ENCODE data around the gene DAPK1.

The DAPK1 gene

GRCh38 chr9:87672586-87672985, 174.9 kb downstream of the DAPK1 start:
- no peaks in the 10 kb centered on the region for H3K27me3 ChIP-seq (ENCODE audit: control insufficient read depth, insufficient read depth, low read length)
- H3K9me3 ChIP-seq (ENCODE audit: control insufficient read depth, insufficient read depth, low read length): no peaks in the 10 kb centered on the region
- peaks cover 15% of the 10 kb centered on the region for H3K36me3 ChIP-seq (ENCODE audit: control insufficient read depth, insufficient read depth, low read length)
- no peaks in the 10 kb centered on the region for H3K4me1 ChIP-seq (ENCODE audit: control insufficient read depth, insufficient read depth, low read length)
- no peak overlapping the region for H3K4me3 ChIP-seq (ENCODE audit: low read depth, low read length)
- no peak overlapping the region for H3K9ac ChIP-seq (ENCODE audit: low read depth, low read length)

GRCh38 chr9:87673446-87674120, 175.9 kb downstream of the DAPK1 start:
- Histone ChIP-seq H3K9ac (ENCODE audit: low read depth, low read length) (no peak overlapping the region), H3K36me3 (ENCODE audit: control insufficient read depth, insufficient read depth, low read length) (peaks cover 15% of the 10 kb centered on the region), H3K4me3 (ENCODE audit: low read depth, low read length) (no peak overlapping the region), H3K9me3 (ENCODE audit: control insufficient read depth, insufficient read depth, low read length) (no peaks in the 10 kb centered on the region), H3K27me3 (ENCODE audit: control insufficient read depth, insufficient read depth, low read length) (no peaks in the 10 kb centered on the region), H3K4me1 (ENCODE audit: control insufficient read depth, insufficient read depth, low read length) (no peaks in the 10 kb centered on the region)

GRCh38 chr9:87674565-87675299, 177.1 kb downstream of the DAPK1 start:
- H3K4me1 ChIP-seq (ENCODE audit: control insufficient read depth, insufficient read depth, low read length): no peaks in the 10 kb centered on the region
- no peak overlapping the region for H3K4me3 ChIP-seq (ENCODE audit: low read depth, low read length)
- peaks cover 13% of the 10 kb centered on the region for H3K36me3 ChIP-seq (ENCODE audit: control insufficient read depth, insufficient read depth, low read length)
- no peaks in the 10 kb centered on the region for H3K27me3 ChIP-seq (ENCODE audit: control insufficient read depth, insufficient read depth, low read length)
- no peak overlapping the region for H3K9ac ChIP-seq (ENCODE audit: low read depth, low read length)
- no peaks in the 10 kb centered on the region for H3K9me3 ChIP-seq (ENCODE audit: control insufficient read depth, insufficient read depth, low read length)

- Histone ChIP-seq H3K4me1 (ENCODE audit: control insufficient read depth, insufficient read depth, low read length) (no peaks in the 10 kb centered on the region), H3K27me3 (ENCODE audit: control insufficient read depth, insufficient read depth, low read length) (no peaks in the 10 kb centered on the region), H3K36me3 (ENCODE audit: control insufficient read depth, insufficient read depth, low read length) (peaks cover 12% of the 10 kb centered on the region), H3K4me3 (ENCODE audit: low read depth, low read length) (no peak overlapping the region), H3K9me3 (ENCODE audit: control insufficient read depth, insufficient read depth, low read length) (no peaks in the 10 kb centered on the region), H3K9ac (ENCODE audit: low read depth, low read length) (no peak overlapping the region)
These were observed 178.3 kb downstream of the DAPK1 start for GRCh38 chr9:87675906-87676515.

GRCh38 chr9:87676976-87677775, 179.5 kb downstream of the DAPK1 start:
- Histone ChIP-seq H3K4me1 (ENCODE audit: control insufficient read depth, insufficient read depth, low read length) (no peaks in the 10 kb centered on the region), H3K9me3 (ENCODE audit: control insufficient read depth, insufficient read depth, low read length) (no peaks in the 10 kb centered on the region), H3K27me3 (ENCODE audit: control insufficient read depth, insufficient read depth, low read length) (no peaks in the 10 kb centered on the region), H3K4me3 (ENCODE audit: low read depth, low read length) (no peak overlapping the region), H3K36me3 (ENCODE audit: control insufficient read depth, insufficient read depth, low read length) (peaks cover 17% of the 10 kb centered on the region), H3K9ac (ENCODE audit: low read depth, low read length) (no peak overlapping the region)

GRCh38 chr9:87677776-87678587, 180.3 kb downstream of the DAPK1 start:
- H3K36me3 ChIP-seq (ENCODE audit: control insufficient read depth, insufficient read depth, low read length): peaks cover 19% of the 10 kb centered on the region
- no peaks in the 10 kb centered on the region for H3K4me1 ChIP-seq (ENCODE audit: control insufficient read depth, insufficient read depth, low read length)
- H3K9ac ChIP-seq (ENCODE audit: low read depth, low read length): no peak overlapping the region
- no peaks in the 10 kb centered on the region for H3K9me3 ChIP-seq (ENCODE audit: control insufficient read depth, insufficient read depth, low read length)
- no peak overlapping the region for H3K4me3 ChIP-seq (ENCODE audit: low read depth, low read length)
- H3K27me3 ChIP-seq (ENCODE audit: control insufficient read depth, insufficient read depth, low read length): no peaks in the 10 kb centered on the region

- H3K9ac ChIP-seq (ENCODE audit: low read depth, low read length): no peak overlapping the region
- no peaks in the 10 kb centered on the region for H3K4me1 ChIP-seq (ENCODE audit: control insufficient read depth, insufficient read depth, low read length)
- no peak overlapping the region for H3K4me3 ChIP-seq (ENCODE audit: low read depth, low read length)
- peaks cover 20% of the 10 kb centered on the region for H3K36me3 ChIP-seq (ENCODE audit: control insufficient read depth, insufficient read depth, low read length)
- no peaks in the 10 kb centered on the region for H3K9me3 ChIP-seq (ENCODE audit: control insufficient read depth, insufficient read depth, low read length)
- no peaks in the 10 kb centered on the region for H3K27me3 ChIP-seq (ENCODE audit: control insufficient read depth, insufficient read depth, low read length)
These were observed 181.1 kb downstream of the DAPK1 start for GRCh38 chr9:87678650-87679355.

GRCh38 chr9:87681271-87682061, 183.8 kb downstream of the DAPK1 start:
- Histone ChIP-seq H3K9ac (ENCODE audit: low read depth, low read length) (no peak overlapping the region), H3K9me3 (ENCODE audit: control insufficient read depth, insufficient read depth, low read length) (no peaks in the 10 kb centered on the region), H3K27me3 (ENCODE audit: control insufficient read depth, insufficient read depth, low read length) (no peaks in the 10 kb centered on the region), H3K4me3 (ENCODE audit: low read depth, low read length) (no peak overlapping the region), H3K4me1 (ENCODE audit: control insufficient read depth, insufficient read depth, low read length) (no peaks in the 10 kb centered on the region), H3K36me3 (ENCODE audit: control insufficient read depth, insufficient read depth, low read length) (peaks cover 27% of the 10 kb centered on the region)

- H3K36me3 ChIP-seq (ENCODE audit: control insufficient read depth, insufficient read depth, low read length): peaks cover 28% of the 10 kb centered on the region
- no peaks in the 10 kb centered on the region for H3K4me1 ChIP-seq (ENCODE audit: control insufficient read depth, insufficient read depth, low read length)
- H3K9ac ChIP-seq (ENCODE audit: low read depth, low read length): no peak overlapping the region
- H3K9me3 ChIP-seq (ENCODE audit: control insufficient read depth, insufficient read depth, low read length): no peaks in the 10 kb centered on the region
- no peak overlapping the region for H3K4me3 ChIP-seq (ENCODE audit: low read depth, low read length)
- no peaks in the 10 kb centered on the region for H3K27me3 ChIP-seq (ENCODE audit: control insufficient read depth, insufficient read depth, low read length)
These were observed 184.4 kb downstream of the DAPK1 start for GRCh38 chr9:87682085-87682484.

GRCh38 chr9:87682618-87683017, 185.0 kb downstream of the DAPK1 start:
- no peak overlapping the region for H3K9ac ChIP-seq (ENCODE audit: low read depth, low read length)
- no peak overlapping the region for H3K4me3 ChIP-seq (ENCODE audit: low read depth, low read length)
- no peaks in the 10 kb centered on the region for H3K27me3 ChIP-seq (ENCODE audit: control insufficient read depth, insufficient read depth, low read length)
- H3K4me1 ChIP-seq (ENCODE audit: control insufficient read depth, insufficient read depth, low read length): no peaks in the 10 kb centered on the region
- peaks cover 26% of the 10 kb centered on the region for H3K36me3 ChIP-seq (ENCODE audit: control insufficient read depth, insufficient read depth, low read length)
- no peaks in the 10 kb centered on the region for H3K9me3 ChIP-seq (ENCODE audit: control insufficient read depth, insufficient read depth, low read length)
